ENCODE measurements around the gene CTBP1. TPM values are rescaled to one million over a fixed set of nuclear protein-coding genes. Genes with fewer than 3 reads are reported as not detected.

Gene CTBP1
- total and polyA plus RNA-seq, 4 donors: 98.8 to 232 (median 168) TPM

DNA sequence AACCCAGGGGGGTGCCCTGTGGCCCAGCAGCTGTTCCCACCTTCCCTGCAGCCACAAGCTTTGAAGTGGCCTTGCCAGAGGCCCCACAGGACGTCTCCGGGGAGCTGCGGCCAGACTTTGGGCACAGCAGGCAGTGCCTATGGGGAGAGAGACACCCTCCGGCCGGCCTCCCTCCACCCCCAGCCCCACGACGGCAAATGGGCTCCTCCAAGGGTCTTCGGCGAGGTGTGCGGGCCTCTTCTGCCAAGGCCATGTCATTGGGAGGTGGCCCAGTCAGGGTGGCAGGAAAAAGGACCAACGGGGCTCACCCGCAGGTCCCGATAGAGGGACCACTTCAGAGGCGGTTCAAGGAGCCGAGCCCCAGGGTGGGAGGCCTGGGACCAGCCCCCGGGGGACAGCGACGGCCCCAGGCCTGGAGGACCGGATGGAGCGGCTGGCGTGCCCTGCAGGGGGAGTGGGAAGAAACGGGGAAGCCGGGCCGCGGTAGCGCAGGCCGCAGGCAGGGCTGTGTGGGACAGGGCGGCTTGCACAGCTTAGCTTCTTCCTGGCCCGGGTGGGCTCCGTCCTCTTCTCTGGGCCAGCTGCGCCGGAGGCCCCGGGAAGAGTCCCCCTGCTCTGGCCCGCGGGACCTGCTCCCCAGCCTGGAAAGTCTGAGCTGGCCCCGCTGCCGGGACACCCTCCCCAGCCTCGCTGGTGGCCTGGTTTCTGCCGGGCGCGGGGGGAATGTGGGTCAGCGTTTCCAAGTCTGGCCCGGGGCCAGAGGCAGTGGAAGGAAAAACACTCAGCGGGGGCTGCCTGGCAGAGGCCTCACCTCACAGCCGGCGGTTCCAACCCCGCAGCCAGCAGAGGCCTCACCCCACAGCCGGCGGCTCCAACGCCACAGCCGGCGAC, 54.7 kb downstream of the CTBP1 start:
- H3K36me3 ChIP-seq (ENCODE audit: control insufficient read depth, insufficient read depth, low read length): peaks cover 4% of the 10 kb centered on the region
- no peaks in the 10 kb centered on the region for H3K9me3 ChIP-seq (ENCODE audit: control insufficient read depth, insufficient read depth, low read length)
- peak in 1 of 6 donors; percentile 55 for DNase-seq (ENCODE audit: low read depth in 4 of 6, low spot score in 6 of 6)
- no peak overlapping the region for H3K4me3 ChIP-seq (ENCODE audit: low read depth, low read length)
- H3K4me1 ChIP-seq (ENCODE audit: control insufficient read depth, insufficient read depth, low read length): peaks cover 30% of the 10 kb centered on the region
- 73% methylated on average over 45 of the region's 52 CpGs for WGBS (ENCODE audit: insufficient coverage)
- H3K27ac ChIP-seq (ENCODE audit: low read depth, low read length): peak overlapping the region; percentile 69
- no peaks in the 10 kb centered on the region for H3K27me3 ChIP-seq (ENCODE audit: control insufficient read depth, insufficient read depth, low read length)

GRCh38 chr4:1193206-1194009, 55.5 kb downstream of the CTBP1 start:
- no peak for DNase-seq (ENCODE audit: low read depth in 4 of 6, low spot score in 6 of 6)
- Histone ChIP-seq H3K4me3 (ENCODE audit: low read depth, low read length) (no peak overlapping the region), H3K27me3 (ENCODE audit: control insufficient read depth, insufficient read depth, low read length) (no peaks in the 10 kb centered on the region), H3K36me3 (ENCODE audit: control insufficient read depth, insufficient read depth, low read length) (peaks cover 4% of the 10 kb centered on the region), H3K27ac (ENCODE audit: low read depth, low read length) (peak overlapping the region; percentile 85), H3K9me3 (ENCODE audit: control insufficient read depth, insufficient read depth, low read length) (no peaks in the 10 kb centered on the region), H3K4me1 (ENCODE audit: control insufficient read depth, insufficient read depth, low read length) (peaks cover 30% of the 10 kb centered on the region)
- WGBS (ENCODE audit: insufficient coverage): 83% methylated on average over 3 of the region's 28 CpGs

- 69% methylated on average over 11 of the region's 13 CpGs for WGBS (ENCODE audit: insufficient coverage)
- H3K9me3 ChIP-seq (ENCODE audit: control insufficient read depth, insufficient read depth, low read length): no peaks in the 10 kb centered on the region
- peaks cover 30% of the 10 kb centered on the region for H3K4me1 ChIP-seq (ENCODE audit: control insufficient read depth, insufficient read depth, low read length)
- H3K27me3 ChIP-seq (ENCODE audit: control insufficient read depth, insufficient read depth, low read length): no peaks in the 10 kb centered on the region
- H3K4me3 ChIP-seq (ENCODE audit: low read depth, low read length): no peak overlapping the region
- H3K27ac ChIP-seq (ENCODE audit: low read depth, low read length): peak overlapping the region; percentile 85
- DNase-seq (ENCODE audit: low read depth in 4 of 6, low spot score in 6 of 6): no peak
- H3K36me3 ChIP-seq (ENCODE audit: control insufficient read depth, insufficient read depth, low read length): peaks cover 4% of the 10 kb centered on the region
Observed at GRCh38 chr4:1192493-1193205, 56.3 kb downstream of the CTBP1 start.

DNA sequence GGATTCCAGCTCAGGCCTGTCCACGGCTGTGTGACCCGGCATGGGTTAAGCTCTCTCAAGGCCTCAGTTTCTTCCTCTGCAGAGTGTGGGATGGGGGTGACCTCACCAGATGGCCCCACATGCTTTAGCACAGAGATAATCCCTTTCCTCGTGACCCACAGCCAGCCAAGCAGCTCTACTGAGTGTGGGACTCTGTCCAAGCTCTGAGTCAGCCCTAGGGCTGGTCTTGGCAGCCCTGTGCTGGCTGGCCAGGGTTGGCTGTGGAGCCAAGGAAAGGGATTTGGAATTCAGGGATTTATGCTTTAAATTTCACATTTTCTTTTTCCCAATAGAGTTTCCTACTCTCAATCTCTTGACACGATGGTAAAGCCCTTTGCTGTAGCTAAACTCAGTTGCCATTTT, 56.8 kb downstream of the CTBP1 start:
- H3K4me1 ChIP-seq (ENCODE audit: control insufficient read depth, insufficient read depth, low read length): peaks cover 30% of the 10 kb centered on the region
- no peak overlapping the region for H3K4me3 ChIP-seq (ENCODE audit: low read depth, low read length)
- DNase-seq (ENCODE audit: low read depth in 4 of 6, low spot score in 6 of 6): peak in 5 of 6 donors; percentile 43 to 93 (median 57)
- no CpG with 5 or more reads among the region's 4 CpGs for WGBS (ENCODE audit: insufficient coverage)
- peak overlapping the region; percentile 85 for H3K27ac ChIP-seq (ENCODE audit: low read depth, low read length)
- H3K27me3 ChIP-seq (ENCODE audit: control insufficient read depth, insufficient read depth, low read length): no peaks in the 10 kb centered on the region
- no peaks in the 10 kb centered on the region for H3K9me3 ChIP-seq (ENCODE audit: control insufficient read depth, insufficient read depth, low read length)
- peaks cover 4% of the 10 kb centered on the region for H3K36me3 ChIP-seq (ENCODE audit: control insufficient read depth, insufficient read depth, low read length)

- Histone ChIP-seq H3K9me3 (ENCODE audit: control insufficient read depth, insufficient read depth, low read length) (no peaks in the 10 kb centered on the region), H3K36me3 (ENCODE audit: control insufficient read depth, insufficient read depth, low read length) (peaks cover 4% of the 10 kb centered on the region), H3K27me3 (ENCODE audit: control insufficient read depth, insufficient read depth, low read length) (no peaks in the 10 kb centered on the region), H3K27ac (ENCODE audit: low read depth, low read length) (peak overlapping the region; percentile 85), H3K4me1 (ENCODE audit: control insufficient read depth, insufficient read depth, low read length) (peaks cover 30% of the 10 kb centered on the region), H3K4me3 (ENCODE audit: low read depth, low read length) (no peak overlapping the region)
- 96% methylated on average over 3 of the region's 5 CpGs for WGBS (ENCODE audit: insufficient coverage)
- DNase-seq (ENCODE audit: low read depth in 4 of 6, low spot score in 6 of 6): no peak
Observed at GRCh38 chr4:1191621-1192020, 57.3 kb downstream of the CTBP1 start.

GRCh38 chr4:1187182-1187581, 61.7 kb downstream of the CTBP1 start:
- Histone ChIP-seq H3K36me3 (ENCODE audit: control insufficient read depth, insufficient read depth, low read length) (no peaks in the 10 kb centered on the region), H3K4me3 (ENCODE audit: low read depth, low read length) (no peak overlapping the region), H3K27me3 (ENCODE audit: control insufficient read depth, insufficient read depth, low read length) (no peaks in the 10 kb centered on the region), H3K4me1 (ENCODE audit: control insufficient read depth, insufficient read depth, low read length) (peaks cover 8% of the 10 kb centered on the region), H3K27ac (ENCODE audit: low read depth, low read length) (no peak overlapping the region), H3K9me3 (ENCODE audit: control insufficient read depth, insufficient read depth, low read length) (no peaks in the 10 kb centered on the region)
- whole genome bisulfite sequencing (ENCODE audit: insufficient coverage): no CpG with 5 or more reads among the region's 1 CpG
- no peak for DNase-seq (ENCODE audit: low read depth in 4 of 6, low spot score in 6 of 6)

DNA sequence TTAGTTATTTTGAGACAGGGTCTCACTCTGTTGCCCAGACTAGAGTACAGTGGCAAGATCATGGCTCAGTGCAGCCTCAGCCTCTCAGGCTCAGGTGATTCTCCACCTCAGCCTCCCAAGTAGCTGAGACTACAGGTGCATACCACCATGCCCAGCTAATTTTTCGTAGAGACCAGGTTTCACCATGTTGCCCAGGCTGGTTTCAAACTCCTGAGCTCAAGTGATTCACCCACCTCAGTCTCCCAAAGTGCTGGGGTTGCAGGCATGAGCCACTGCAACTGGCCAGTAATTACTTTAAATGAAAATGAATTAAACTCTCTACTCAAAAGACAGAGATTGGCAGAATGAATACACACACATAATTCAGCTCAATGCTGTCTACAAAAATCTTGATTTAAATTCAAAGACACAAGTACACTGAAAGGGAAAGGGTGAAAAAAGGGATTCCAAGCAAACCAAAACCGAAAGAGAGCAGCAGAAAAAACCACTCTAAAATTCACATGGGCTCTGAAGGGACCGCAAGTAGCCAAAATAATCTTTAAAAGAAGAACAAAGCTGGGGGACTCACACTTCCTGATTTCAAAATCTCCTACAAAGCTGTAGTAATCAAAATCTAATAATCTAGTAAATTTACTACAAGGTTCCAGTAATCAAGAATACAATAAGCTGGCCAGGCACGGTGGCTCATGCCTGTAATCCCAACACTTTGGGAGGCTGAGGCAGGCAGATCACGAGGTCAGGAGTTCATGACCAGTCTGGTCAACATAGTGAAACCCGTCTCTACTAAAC, 64.8 kb downstream of the CTBP1 start:
- no peak overlapping the region for H3K27ac ChIP-seq (ENCODE audit: low read depth, low read length)

DNA sequence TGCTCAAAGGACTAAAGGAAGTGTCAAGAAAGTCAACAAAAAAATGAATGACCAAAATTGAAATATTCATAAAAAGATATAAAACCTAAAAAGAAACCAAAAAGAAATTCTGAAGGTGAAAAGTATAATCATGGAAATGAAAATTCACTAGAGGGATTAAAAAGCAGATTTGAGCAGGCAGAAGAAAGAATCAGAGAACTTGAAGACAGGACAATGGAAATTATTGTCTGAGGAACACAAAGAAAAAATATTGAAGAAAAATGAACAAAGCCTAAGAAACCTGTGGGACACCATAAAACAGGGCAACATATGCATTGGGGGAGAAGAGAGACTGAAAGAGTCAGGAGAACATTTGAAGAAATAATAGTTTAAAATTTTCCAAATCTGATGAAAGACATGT, 66.6 kb downstream of the CTBP1 start:
- Histone ChIP-seq H3K27me3 (ENCODE audit: control insufficient read depth, insufficient read depth, low read length) (no peaks in the 10 kb centered on the region), H3K27ac (ENCODE audit: low read depth, low read length) (no peak overlapping the region), H3K4me3 (ENCODE audit: low read depth, low read length) (no peak overlapping the region)

More for the DNA sequence above, 64.8 kb downstream of the CTBP1 start:
- H3K27me3 ChIP-seq (ENCODE audit: control insufficient read depth, insufficient read depth, low read length): no peaks in the 10 kb centered on the region
- H3K4me1 ChIP-seq (ENCODE audit: control insufficient read depth, insufficient read depth, low read length): no peaks in the 10 kb centered on the region
- no peaks in the 10 kb centered on the region for H3K36me3 ChIP-seq (ENCODE audit: control insufficient read depth, insufficient read depth, low read length)
- peaks cover 4% of the 10 kb centered on the region for H3K9me3 ChIP-seq (ENCODE audit: control insufficient read depth, insufficient read depth, low read length)
- H3K4me3 ChIP-seq (ENCODE audit: low read depth, low read length): no peak overlapping the region
- peak in 1 of 6 donors; percentile 18 for DNase-seq (ENCODE audit: low read depth in 4 of 6, low spot score in 6 of 6)
- WGBS (ENCODE audit: insufficient coverage): 84% methylated on average over 3 of the region's 6 CpGs

GRCh38 chr4:1180663-1181062, 68.3 kb downstream of the CTBP1 start:
- Histone ChIP-seq H3K27ac (ENCODE audit: low read depth, low read length) (no peak overlapping the region), H3K36me3 (ENCODE audit: control insufficient read depth, insufficient read depth, low read length) (no peaks in the 10 kb centered on the region), H3K27me3 (ENCODE audit: control insufficient read depth, insufficient read depth, low read length) (no peaks in the 10 kb centered on the region), H3K4me3 (ENCODE audit: low read depth, low read length) (no peak overlapping the region), H3K9me3 (ENCODE audit: control insufficient read depth, insufficient read depth, low read length) (peaks cover 4% of the 10 kb centered on the region), H3K4me1 (ENCODE audit: control insufficient read depth, insufficient read depth, low read length) (no peaks in the 10 kb centered on the region)
- DNase-seq (ENCODE audit: low read depth in 4 of 6, low spot score in 6 of 6): no peak

More for the DNA sequence above, 66.6 kb downstream of the CTBP1 start:
- DNase-seq (ENCODE audit: low read depth in 4 of 6, low spot score in 6 of 6): no peak
- Histone ChIP-seq H3K36me3 (ENCODE audit: control insufficient read depth, insufficient read depth, low read length) (no peaks in the 10 kb centered on the region), H3K4me1 (ENCODE audit: control insufficient read depth, insufficient read depth, low read length) (no peaks in the 10 kb centered on the region), H3K9me3 (ENCODE audit: control insufficient read depth, insufficient read depth, low read length) (peaks cover 4% of the 10 kb centered on the region)

Data from spinal cord (tissue), 10 donors.